Measurements from ENCODE around the gene FOXL3.

FOXL3 gene

GRCh38 chr7:276230-276835 is 13.6 kb upstream of the FOXL3 start:
- Histone ChIP-seq H3K36me3 (ENCODE audit: low read length) (no peaks in the 10 kb centered on the region), H3F3A (ENCODE audit: insufficient read depth) (no peaks in the 10 kb centered on the region), H3K79me2 (ENCODE audit: insufficient read depth, low read length) (no peaks in the 10 kb centered on the region), H3K27me3 (ENCODE audit: low read length) (no peaks in the 10 kb centered on the region; the same call in 1 of the 2 replicates), H4K20me1 (ENCODE audit: low read depth, low read length) (no peaks in the 10 kb centered on the region), H3K9me2 (replicated peaks; ENCODE audit: insufficient read depth, low read length) (0 out of 2 replicates have a peak, but pooled peaks cover 5% of the 10 kb centered on the region), H2AFZ (ENCODE audit: low read depth, low read length, severe bottlenecking) (no peak overlapping the region), H3K27ac (ENCODE audit: low read depth, low read length) (no peak overlapping the region), H3K9ac (ENCODE audit: low read length) (no peak overlapping the region), H3K4me2 (ENCODE audit: low read depth, low read length, poor library complexity, severe bottlenecking) (no peak overlapping the region), H3K9me3 (ENCODE audit: insufficient read depth, low read length) (peaks cover 11% of the 10 kb centered on the region; the same call in 1 of the 2 replicates), H3K4me3 (ENCODE audit: insufficient read depth, low read length, poor library complexity, severe bottlenecking) (no peak overlapping the region)
- TF ChIP-seq CTCF (IDR thresholded peaks at IDR 0.05; ENCODE audit: insufficient read depth, low read length, poor library complexity, severe bottlenecking) (no peak), EZH2phosphoT487 (conservative IDR thresholded peaks at IDR 0.05; ENCODE audit: low read length) (no peak)

GRCh38 chr7:277228-277627 is 12.7 kb upstream of the FOXL3 start:
- Histone ChIP-seq H3K4me3 (ENCODE audit: insufficient read depth, low read length, poor library complexity, severe bottlenecking) (no peak overlapping the region), H4K20me1 (ENCODE audit: low read depth, low read length) (no peaks in the 10 kb centered on the region), H3K36me3 (ENCODE audit: low read length) (no peaks in the 10 kb centered on the region), H3K4me2 (ENCODE audit: low read depth, low read length, poor library complexity, severe bottlenecking) (no peak overlapping the region), H3K27me3 (ENCODE audit: low read length) (no peaks in the 10 kb centered on the region; the same call in 1 of the 2 replicates), H3K27ac (ENCODE audit: low read depth, low read length) (no peak overlapping the region), H3F3A (ENCODE audit: insufficient read depth) (no peaks in the 10 kb centered on the region), H3K79me2 (ENCODE audit: insufficient read depth, low read length) (no peaks in the 10 kb centered on the region), H3K9ac (ENCODE audit: low read length) (no peak overlapping the region), H2AFZ (ENCODE audit: low read depth, low read length, severe bottlenecking) (no peak overlapping the region), H3K9me2 (replicated peaks; ENCODE audit: insufficient read depth, low read length) (0 out of 2 replicates have a peak, but pooled peaks cover 5% of the 10 kb centered on the region), H3K9me3 (ENCODE audit: insufficient read depth, low read length) (peaks cover 15% of the 10 kb centered on the region; the same call in 1 of the 2 replicates)
- TF ChIP-seq CTCF (IDR thresholded peaks at IDR 0.05; ENCODE audit: insufficient read depth, low read length, poor library complexity, severe bottlenecking) (no peak), EZH2phosphoT487 (conservative IDR thresholded peaks at IDR 0.05; ENCODE audit: low read length) (no peak)

GRCh38 chr7:278081-278480 is 11.9 kb upstream of the FOXL3 start:
- no peaks in the 10 kb centered on the region for H3F3A ChIP-seq (ENCODE audit: insufficient read depth)
- H3K9me2 ChIP-seq (replicated peaks; ENCODE audit: insufficient read depth, low read length) = 0 out of 2 replicates have a peak, but pooled peaks cover 5% of the 10 kb centered on the region
- TF ChIP-seq CTCF (IDR thresholded peaks at IDR 0.05; ENCODE audit: insufficient read depth, low read length, poor library complexity, severe bottlenecking) = no peak
- no peak for TF ChIP-seq EZH2phosphoT487 (conservative IDR thresholded peaks at IDR 0.05; ENCODE audit: low read length)
- H3K27me3 ChIP-seq (ENCODE audit: low read length) = no peaks in the 10 kb centered on the region; the same call in 1 of the 2 replicates
- peaks cover 15% of the 10 kb centered on the region; the same call in 1 of the 2 replicates for H3K9me3 ChIP-seq (ENCODE audit: insufficient read depth, low read length)
- H3K4me2 ChIP-seq (ENCODE audit: low read depth, low read length, poor library complexity, severe bottlenecking) = no peak overlapping the region
- no peak overlapping the region for H3K9ac ChIP-seq (ENCODE audit: low read length)
- no peaks in the 10 kb centered on the region for H4K20me1 ChIP-seq (ENCODE audit: low read depth, low read length)
- H3K36me3 ChIP-seq (ENCODE audit: low read length) = no peaks in the 10 kb centered on the region
- H3K27ac ChIP-seq (ENCODE audit: low read depth, low read length) = no peak overlapping the region
- no peak overlapping the region for H2AFZ ChIP-seq (ENCODE audit: low read depth, low read length, severe bottlenecking)
- no peak overlapping the region for H3K4me3 ChIP-seq (ENCODE audit: insufficient read depth, low read length, poor library complexity, severe bottlenecking)
- H3K79me2 ChIP-seq (ENCODE audit: insufficient read depth, low read length) = no peaks in the 10 kb centered on the region

Data from SU-DHL-6 (cell line).